IPS-15b (cell line): ENCODE data around the gene FRMD1.

Experiments used
- H3K27me3 ChIP-seq: one replicate; pipeline ENCODE4 v1.6.1; 2013; ENCODE audit warnings: low read length; ENCODE audit not compliant: control insufficient read depth, insufficient read depth
- H3K36me3 ChIP-seq: one replicate; pipeline ENCODE4 v1.6.1; 2013; ENCODE audit warnings: low read length; ENCODE audit not compliant: control insufficient read depth, insufficient read depth
- H3K4me1 ChIP-seq: one replicate; pipeline ENCODE4 v1.6.1; 2013; ENCODE audit warnings: mild to moderate bottlenecking, low read length; ENCODE audit not compliant: control insufficient read depth, insufficient read depth
- H3K4me3 ChIP-seq: one replicate; pipeline ENCODE4 v1.5.1; 2013; ENCODE audit warnings: low read depth, low read length
- H3K9ac ChIP-seq: one replicate; pipeline ENCODE4 v1.6.1; 2013; ENCODE audit warnings: low read depth, mild to moderate bottlenecking, low read length
- H3K9me3 ChIP-seq: one replicate; pipeline ENCODE4 v1.6.1; 2013; ENCODE audit warnings: mild to moderate bottlenecking, low read length; ENCODE audit not compliant: control insufficient read depth, insufficient read depth

The FRMD1 gene

GRCh38 chr6:168107191-168107983 lies 28.4 kb upstream of the FRMD1 start:
- Histone ChIP-seq H3K36me3 (no peaks in the 10 kb centered on the region), H3K9me3 (no peaks in the 10 kb centered on the region), H3K9ac (no peak overlapping the region), H3K4me1 (no peaks in the 10 kb centered on the region), H3K4me3 (no peak overlapping the region), H3K27me3 (peaks cover 6% of the 10 kb centered on the region)

DNA sequence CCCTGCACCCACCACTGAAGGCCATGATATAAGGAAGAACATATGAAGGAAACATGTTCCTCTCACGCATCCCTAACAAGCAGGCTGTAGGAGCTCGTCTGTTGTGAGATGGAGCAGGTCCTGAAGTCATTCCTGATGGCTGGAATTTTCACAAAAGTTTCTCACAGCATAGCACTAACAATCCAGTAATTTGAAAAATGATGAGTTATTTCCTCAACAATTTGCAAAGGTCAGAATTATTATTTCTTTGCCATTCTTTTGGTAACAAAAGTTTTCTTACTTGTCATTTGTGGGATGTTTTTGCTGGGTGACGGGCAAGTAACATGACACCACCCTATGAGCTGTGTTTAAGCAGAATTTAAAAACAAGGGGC lies 27.6 kb upstream of the FRMD1 start:
- no peak overlapping the region for H3K9ac ChIP-seq
- H3K4me1 ChIP-seq: no peaks in the 10 kb centered on the region
- no peak overlapping the region for H3K4me3 ChIP-seq
- no peaks in the 10 kb centered on the region for H3K9me3 ChIP-seq
- peaks cover 7% of the 10 kb centered on the region for H3K27me3 ChIP-seq
- H3K36me3 ChIP-seq: no peaks in the 10 kb centered on the region

- no peak overlapping the region for H3K4me3 ChIP-seq
- H3K27me3 ChIP-seq: peaks cover 7% of the 10 kb centered on the region
- H3K9ac ChIP-seq: no peak overlapping the region
- H3K9me3 ChIP-seq: no peaks in the 10 kb centered on the region
- H3K4me1 ChIP-seq: no peaks in the 10 kb centered on the region
- H3K36me3 ChIP-seq: no peaks in the 10 kb centered on the region
These were observed 27.0 kb upstream of the FRMD1 start for GRCh38 chr6:168105813-168106632.

GRCh38 chr6:168104636-168105035 lies 25.6 kb upstream of the FRMD1 start:
- H3K36me3 ChIP-seq: no peaks in the 10 kb centered on the region
- no peak overlapping the region for H3K9ac ChIP-seq
- no peaks in the 10 kb centered on the region for H3K9me3 ChIP-seq
- no peak overlapping the region for H3K4me3 ChIP-seq
- H3K4me1 ChIP-seq: no peaks in the 10 kb centered on the region
- peaks cover 11% of the 10 kb centered on the region for H3K27me3 ChIP-seq

DNA sequence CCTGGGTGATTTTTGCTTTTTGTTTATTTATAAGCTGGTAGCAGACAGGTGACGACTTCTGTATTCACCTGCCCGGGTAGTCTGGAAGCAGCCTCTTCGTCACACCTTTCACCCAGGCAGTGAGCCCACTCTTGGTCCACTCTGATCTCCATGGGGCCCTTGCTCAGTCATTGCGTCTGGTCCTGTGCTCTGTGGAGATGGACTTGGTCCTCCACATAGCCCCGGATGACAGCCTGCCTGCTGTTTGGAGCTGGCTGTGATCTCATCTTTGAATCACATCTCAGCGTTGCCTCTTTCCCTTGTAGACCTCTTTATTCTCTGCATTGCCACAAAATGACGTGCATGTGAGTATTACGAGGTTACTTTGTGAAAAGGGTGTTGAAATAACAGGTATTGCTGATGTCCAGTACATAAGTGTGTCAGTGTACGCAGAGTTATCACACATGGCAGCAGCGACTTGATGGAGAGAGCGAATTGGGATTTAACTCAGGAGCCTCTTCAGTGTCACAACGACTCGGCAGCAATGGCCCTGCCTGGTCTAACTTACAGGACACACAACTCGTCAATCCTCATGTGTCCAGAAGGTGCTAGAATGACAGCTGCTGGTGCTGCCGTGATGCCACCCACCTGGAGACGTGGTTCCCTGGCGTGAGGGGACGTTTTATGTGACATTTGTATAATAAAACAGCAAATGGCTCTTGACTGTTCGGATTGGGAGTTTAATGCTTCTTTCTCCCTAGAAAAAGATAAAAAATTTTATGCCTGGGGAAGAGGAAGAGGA lies 24.2 kb upstream of the FRMD1 start:
- H3K4me1 ChIP-seq: no peaks in the 10 kb centered on the region
- H3K27me3 ChIP-seq: peaks cover 11% of the 10 kb centered on the region
- no peak overlapping the region for H3K9ac ChIP-seq
- H3K36me3 ChIP-seq: no peaks in the 10 kb centered on the region
- no peak overlapping the region for H3K4me3 ChIP-seq
- H3K9me3 ChIP-seq: no peaks in the 10 kb centered on the region

DNA sequence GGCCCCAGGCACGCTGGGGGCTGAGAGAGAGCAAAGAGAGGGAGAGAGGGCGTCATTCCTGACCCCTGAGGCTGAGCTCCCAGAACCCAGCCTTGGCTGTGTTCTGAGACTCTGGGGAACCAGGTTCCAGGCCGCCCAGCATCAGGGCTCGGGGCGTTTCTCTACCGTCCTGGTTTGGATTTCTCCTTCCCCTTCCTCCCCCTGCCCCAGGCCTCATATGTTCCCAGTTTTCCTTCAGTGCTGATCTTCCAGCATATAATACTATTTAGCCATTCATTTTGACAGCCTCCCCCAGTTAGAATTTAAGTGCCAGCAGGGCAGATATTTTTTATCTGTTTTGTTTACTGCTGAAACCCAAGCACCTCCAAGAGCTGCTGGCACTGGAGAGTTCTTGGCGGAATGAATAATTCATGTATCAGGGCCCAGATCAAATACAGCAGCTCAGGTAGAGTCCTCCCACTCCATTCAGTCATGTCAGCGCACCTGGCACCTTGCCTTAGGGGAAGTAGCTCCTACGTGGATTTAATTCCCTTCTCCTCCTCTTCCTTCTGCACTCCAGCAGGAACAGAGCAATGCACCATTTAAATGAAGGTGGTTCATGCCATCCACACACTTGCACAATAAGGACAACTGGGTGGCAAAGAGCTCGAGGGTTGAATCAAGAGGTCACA lies 23.4 kb upstream of the FRMD1 start:
- Histone ChIP-seq H3K9me3 (no peaks in the 10 kb centered on the region), H3K27me3 (peaks cover 11% of the 10 kb centered on the region), H3K36me3 (no peaks in the 10 kb centered on the region), H3K4me3 (no peak overlapping the region), H3K4me1 (no peaks in the 10 kb centered on the region), H3K9ac (no peak overlapping the region)

DNA sequence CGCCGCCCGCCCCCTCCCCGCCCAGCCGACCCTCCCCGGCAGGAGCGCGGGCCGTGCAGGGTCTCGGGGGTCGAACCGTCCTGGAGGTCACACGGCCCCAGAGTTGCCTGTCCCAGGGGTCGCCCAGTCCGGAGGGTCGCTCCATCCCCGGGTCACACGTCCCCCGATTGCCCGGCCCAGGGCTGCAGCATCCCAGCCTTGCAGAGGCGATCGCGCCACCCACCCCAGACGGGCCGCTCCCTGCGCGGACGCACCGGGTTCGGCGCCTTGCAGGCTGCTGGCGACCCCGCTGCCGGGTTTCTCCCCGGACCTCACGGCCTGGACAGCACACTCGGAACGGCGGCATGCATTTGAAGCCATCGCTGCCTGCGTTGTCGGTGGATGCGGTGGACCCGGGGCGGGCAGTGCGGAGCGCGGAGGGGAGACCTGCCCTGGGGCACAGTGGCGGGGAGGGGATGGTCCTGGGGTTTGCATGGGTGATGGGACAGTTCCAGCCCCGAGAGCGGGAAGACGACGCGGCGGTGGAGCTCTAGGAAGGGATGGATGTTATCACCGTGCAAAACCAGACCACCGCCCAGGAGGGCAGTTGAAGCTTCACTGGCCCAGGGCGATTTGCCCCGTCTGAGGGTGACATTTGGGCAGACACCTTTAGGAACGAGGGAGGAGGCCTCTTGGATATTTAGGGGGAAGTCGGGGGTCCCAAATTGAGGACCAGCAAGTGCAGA lies 22.7 kb upstream of the FRMD1 start:
- peaks cover 11% of the 10 kb centered on the region for H3K27me3 ChIP-seq
- no peaks in the 10 kb centered on the region for H3K9me3 ChIP-seq
- no peaks in the 10 kb centered on the region for H3K4me1 ChIP-seq
- no peak overlapping the region for H3K4me3 ChIP-seq
- no peaks in the 10 kb centered on the region for H3K36me3 ChIP-seq
- no peak overlapping the region for H3K9ac ChIP-seq

DNA sequence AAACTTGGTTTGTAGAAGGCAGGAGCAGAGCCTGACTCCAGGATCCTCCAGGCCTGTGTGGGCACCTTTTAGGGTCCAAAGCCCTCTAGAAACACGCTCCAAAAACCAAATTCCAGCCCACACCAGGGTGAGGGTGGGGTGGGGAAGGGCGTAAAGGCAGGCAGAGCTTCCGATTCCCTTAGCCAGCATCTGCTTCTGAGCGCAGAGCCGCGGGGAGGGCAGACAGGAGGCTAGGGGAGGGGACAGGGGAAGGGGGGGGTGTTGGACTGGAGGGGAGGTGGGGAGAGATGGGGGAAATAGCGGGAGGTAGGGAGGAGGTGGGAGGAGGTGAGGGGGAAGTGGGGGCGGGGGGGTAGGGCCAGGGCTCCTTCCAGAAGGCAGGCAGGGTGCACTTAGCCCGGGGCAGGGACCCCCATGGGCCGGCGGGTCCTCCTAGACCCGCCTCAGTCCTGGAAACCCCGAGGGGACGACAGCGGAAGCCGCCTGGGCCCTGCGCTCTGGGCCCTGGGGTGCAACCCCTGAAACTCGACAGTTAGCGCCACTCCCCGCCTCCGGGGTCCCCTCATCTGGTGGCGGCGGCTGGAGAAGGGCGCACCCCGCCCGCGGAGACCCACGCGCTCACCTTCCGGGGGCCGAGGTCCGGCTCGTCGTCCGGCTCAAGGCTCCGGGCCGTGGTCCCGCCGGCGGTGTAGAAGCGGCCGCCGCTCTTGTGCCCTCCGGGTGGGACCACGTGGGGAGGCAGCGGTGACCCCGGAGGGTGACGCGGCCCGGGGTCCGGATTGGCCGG lies 22.0 kb upstream of the FRMD1 start:
- H3K9ac ChIP-seq: no peak overlapping the region
- H3K4me1 ChIP-seq: no peaks in the 10 kb centered on the region
- no peaks in the 10 kb centered on the region for H3K36me3 ChIP-seq
- H3K9me3 ChIP-seq: no peaks in the 10 kb centered on the region
- no peak overlapping the region for H3K4me3 ChIP-seq
- H3K27me3 ChIP-seq: peaks cover 11% of the 10 kb centered on the region

DNA sequence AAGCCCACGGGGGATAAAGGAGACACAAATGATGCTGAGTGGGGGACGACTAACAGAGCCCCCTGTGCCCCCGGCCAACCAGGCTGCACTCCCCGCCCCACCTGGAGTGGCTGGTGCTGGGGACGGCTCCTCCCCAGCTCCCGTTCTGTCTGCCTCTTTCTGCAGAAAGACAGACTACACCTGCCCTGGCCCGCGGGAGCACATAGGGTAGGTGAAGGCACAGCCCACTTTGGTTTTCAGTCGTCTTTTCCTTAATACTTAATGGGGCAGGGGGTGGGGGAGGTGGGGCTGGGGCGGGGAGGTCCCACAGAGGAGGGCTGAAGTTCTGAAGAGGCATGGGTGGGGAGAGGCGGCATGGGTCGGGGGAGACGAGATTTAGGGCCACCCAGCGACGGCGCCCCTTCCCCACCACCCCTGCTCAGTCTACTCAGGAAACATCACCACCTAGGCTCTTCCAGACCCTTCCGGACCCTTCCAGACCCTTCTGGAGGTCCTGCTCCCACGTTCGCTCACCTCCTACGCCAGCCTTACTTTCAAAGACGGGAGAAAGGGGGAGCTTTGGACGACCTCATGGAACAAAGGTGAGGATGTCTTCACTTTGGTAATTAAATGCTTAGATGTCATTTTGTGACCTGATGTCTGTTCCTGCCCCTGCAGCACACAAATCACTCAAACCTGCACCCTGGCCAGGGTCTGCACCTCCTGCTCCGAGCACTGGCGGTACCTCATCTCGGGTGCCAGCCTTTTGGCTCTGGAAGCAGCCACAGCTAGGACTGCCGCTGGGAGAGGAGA lies 21.2 kb upstream of the FRMD1 start:
- no peak overlapping the region for H3K4me3 ChIP-seq
- H3K27me3 ChIP-seq: peaks cover 11% of the 10 kb centered on the region
- no peaks in the 10 kb centered on the region for H3K9me3 ChIP-seq
- H3K4me1 ChIP-seq: no peaks in the 10 kb centered on the region
- no peaks in the 10 kb centered on the region for H3K36me3 ChIP-seq
- no peak overlapping the region for H3K9ac ChIP-seq
